LNCaP clone FGC (cell line): ENCODE results near the gene NKAIN4.

Experiments used
- DNase-seq: peaks from one replicate; pipeline ENCODE4 v3.0.0-alpha.2; 2011; ENCODE audit warnings: low read depth
- H3K4me3 ChIP-seq: 2 replicates; pipeline ENCODE4 v1.5.1; 2011; ENCODE audit warnings: mild to moderate bottlenecking, low read depth, low read length, control low read depth
- TF ChIP-seq, protein P1 (sequence below): IDR thresholded peaks from 2 replicates; pipeline ENCODE4 v1.5.1; 2012; ENCODE audit warnings: mild to moderate bottlenecking; ENCODE audit not compliant: control insufficient read depth, insufficient read depth; ENCODE audit errors: extremely low read depth

Gene NKAIN4

GRCh38 chr20:63239431-63239830 lies 14.8 kb downstream of the NKAIN4 start:
- TF ChIP-seq, protein P1, sequence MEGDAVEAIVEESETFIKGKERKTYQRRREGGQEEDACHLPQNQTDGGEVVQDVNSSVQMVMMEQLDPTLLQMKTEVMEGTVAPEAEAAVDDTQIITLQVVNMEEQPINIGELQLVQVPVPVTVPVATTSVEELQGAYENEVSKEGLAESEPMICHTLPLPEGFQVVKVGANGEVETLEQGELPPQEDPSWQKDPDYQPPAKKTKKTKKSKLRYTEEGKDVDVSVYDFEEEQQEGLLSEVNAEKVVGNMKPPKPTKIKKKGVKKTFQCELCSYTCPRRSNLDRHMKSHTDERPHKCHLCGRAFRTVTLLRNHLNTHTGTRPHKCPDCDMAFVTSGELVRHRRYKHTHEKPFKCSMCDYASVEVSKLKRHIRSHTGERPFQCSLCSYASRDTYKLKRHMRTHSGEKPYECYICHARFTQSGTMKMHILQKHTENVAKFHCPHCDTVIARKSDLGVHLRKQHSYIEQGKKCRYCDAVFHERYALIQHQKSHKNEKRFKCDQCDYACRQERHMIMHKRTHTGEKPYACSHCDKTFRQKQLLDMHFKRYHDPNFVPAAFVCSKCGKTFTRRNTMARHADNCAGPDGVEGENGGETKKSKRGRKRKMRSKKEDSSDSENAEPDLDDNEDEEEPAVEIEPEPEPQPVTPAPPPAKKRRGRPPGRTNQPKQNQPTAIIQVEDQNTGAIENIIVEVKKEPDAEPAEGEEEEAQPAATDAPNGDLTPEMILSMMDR = no peak
- DNase-seq = no peak
- H3K4me3 ChIP-seq = no peak overlapping the region

- TF ChIP-seq, protein P1 = no peak
- no peak for DNase-seq
- no peak overlapping the region for H3K4me3 ChIP-seq
Measured at GRCh38 chr20:63238514-63239125, 15.6 kb downstream of the NKAIN4 start.

DNA sequence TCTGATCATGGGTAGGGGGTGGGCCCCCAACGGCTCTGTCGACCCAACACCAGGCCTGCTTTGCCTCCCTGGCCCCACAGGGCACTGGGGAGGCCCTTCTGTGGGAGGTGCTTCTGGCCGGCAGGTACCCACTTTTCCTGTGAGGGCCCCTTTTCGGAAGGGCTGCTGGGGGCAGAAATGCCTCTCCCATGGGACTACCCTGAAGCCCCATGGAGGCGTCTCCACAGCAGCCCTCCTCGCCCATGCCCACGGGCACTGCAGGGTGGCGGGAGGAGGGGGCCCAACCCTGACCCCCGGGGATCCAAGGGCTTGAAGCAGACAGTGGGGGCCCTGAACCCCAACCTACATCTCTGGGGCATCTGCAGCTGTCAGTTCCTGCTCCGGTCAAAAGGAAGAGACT lies 16.2 kb downstream of the NKAIN4 start:
- H3K4me3 ChIP-seq = no peak overlapping the region
- no peak for DNase-seq
- TF ChIP-seq, protein P1 = no peak

DNA sequence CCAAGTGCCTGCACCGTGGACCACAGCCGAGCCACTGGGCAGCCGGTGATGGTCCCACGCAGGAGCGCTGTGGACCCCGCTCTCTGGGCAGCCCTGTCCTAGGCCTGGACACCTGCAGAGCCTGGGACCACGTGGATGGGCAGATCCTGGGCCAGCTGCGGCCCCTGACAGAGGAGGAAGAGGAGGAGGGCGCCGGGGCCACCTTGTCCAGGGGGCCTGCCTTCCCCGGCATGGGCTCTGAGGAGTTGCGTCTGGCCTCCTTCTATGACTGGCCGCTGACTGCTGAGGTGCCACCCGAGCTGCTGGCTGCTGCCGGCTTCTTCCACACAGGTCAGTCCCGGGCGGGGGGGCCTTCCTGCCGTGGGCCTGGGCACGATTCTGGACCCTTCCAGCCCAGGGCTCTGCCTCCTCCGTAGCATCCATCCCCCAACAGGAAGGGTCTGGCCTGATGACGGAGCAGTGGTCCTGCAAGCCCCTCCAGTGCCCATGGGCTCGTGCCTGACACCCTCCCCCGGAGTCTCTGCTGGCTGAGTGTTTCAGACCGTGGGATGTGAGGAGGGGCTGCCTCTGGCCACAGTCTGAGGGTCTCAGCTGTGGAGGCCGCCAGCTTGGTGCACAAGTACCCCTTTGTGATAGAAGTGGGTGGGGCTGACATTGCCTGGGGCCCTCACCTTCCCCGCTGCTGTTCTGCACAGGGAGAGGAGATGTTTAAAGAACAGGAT lies 18.0 kb downstream of the NKAIN4 start:
- no peak for DNase-seq
- no peak overlapping the region for H3K4me3 ChIP-seq
- TF ChIP-seq, protein P1 = no peak

DNA sequence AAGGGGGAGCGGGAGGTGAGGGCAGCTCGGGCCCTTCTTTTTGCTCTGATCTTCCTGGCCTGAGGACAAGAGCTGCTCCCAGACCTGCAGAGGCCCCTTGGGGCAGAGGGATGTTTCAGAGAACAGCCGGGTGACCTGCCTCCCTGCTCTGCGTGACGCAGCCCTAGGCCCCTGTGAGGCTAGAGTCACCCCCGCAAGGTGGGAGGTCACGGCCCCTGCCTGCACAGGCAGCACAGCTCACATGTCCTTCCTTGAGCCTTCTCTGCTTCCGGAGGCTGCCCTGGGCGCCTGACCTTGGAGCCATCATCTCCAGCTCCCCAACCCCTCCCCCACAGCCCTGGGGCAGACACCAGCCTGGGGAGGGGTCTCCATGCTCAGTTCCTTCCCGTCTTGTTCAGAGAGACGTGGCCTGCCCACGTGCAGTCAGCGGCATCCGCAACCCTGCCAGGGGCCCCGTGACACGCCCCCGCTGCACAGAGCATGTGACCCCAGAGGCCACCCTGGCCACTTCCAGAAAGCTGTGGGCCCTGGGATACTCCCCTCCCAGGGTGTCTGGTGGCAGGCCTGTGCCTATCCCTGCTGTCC lies 18.8 kb downstream of the NKAIN4 start, which contains the start of gene BIRC7:
TSS of gene BIRC7 (plus strand) at position 507 of the 585 bp plus-strand sequence. CDS start 192 bp downstream, outside the sequence.
- H3K4me3 ChIP-seq = no peak within 1 kb of the TSS
- DNase-seq = no peak

DNA sequence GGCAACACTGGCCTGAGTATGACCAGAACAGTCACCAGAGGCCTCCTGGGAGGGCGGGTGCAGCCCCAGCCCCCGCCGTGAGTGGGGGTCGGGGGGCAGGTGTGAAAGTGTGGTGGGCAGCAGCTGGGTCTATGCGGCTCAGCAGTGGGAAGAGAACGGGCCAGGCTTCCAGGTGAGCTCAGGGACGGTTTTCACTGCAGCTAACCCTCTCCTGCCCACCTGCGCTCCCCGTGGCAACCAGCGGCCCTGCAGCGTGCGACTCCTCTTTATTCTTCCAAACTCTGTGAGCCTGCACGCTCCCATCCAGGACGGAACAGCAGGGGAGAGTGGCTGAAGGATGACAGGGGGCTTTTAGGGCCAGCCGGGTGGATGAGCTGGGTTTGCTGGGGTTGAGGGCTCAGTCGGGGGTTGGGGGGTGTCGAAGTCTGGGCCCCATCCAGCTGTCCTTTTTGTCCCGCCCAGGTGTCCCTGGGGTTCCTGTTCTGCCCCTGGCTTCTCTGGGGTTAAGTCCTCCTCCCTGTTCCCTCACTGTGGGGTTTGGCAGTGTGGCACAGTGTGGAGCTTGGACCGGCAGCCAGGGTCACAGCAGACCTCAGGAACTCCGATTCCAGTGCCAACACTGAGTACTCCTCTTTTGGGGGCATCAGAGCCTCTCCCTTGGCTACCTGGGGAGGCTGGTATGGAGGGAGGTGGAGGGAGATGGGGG lies 19.4 kb downstream of the NKAIN4 start:
- TF ChIP-seq, protein P1 = peak; percentile 65
- no peak overlapping the region for H3K4me3 ChIP-seq
- DNase-seq = no peak

More for the DNA sequence above, 18.8 kb downstream of the NKAIN4 start, which contains the start of gene BIRC7:
- TF ChIP-seq, protein P1 = no peak
